IPS DF 19.7 (cell line): ENCODE data around the gene ARL16.
A peak's percentile ranks its signal among the peaks of the same experiment; 100 is the strongest.

Experiments
- DNase-seq: peaks from one replicate; pipeline ENCODE4 v3.0.0-alpha.2; 2013; ENCODE audit warnings: low read depth, low spot score

ARL16 gene, protein sequence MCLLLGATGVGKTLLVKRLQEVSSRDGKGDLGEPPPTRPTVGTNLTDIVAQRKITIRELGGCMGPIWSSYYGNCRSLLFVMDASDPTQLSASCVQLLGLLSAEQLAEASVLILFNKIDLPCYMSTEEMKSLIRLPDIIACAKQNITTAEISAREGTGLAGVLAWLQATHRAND

DNA sequence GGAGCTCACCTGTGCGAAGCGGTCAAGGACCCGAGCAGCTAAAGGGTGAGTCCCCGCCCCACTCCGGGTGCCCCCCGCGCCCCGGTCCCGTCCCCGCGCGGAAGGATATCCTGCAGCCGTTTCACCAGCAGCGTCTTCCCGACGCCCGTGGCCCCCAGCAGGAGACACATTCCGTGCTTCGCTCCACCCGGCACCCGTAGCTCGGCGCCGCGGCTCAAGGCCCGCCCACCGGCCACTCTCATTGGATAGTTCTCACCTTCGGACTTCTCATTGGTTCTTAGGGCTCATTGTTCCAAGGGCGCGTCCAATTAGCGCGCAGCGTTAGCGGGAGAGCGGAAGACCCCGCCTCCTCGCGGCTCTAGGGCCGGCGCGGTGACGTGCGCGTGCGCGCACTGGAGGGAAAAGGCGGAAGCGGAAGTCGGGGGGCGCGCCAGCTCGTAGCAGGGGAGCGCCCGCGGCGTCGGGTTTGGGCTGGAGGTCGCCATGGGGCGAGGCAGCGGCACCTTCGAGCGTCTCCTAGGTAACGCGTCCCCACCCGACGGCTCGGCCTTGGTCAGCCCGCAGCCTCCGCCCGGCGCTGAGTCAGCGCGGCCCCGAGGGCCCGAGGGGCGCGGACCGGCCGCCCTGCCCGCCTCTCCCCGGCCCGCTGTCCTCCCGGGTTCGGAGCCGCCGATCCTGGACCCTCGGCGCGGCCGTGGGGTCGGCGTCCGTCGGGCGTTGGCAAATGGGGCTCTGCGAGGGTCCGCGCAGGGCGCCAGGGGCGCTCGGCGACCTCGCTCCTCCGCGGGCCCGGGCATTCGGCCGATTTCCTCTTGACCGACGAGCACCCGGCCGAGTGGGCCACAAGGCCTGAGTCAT is at the start of gene ARL16, which contains the start of gene HGS:
Gene ARL16, minus strand, starts transcription at position 214 of the 858 bp plus-strand sequence. Its CDS starts 44 bp downstream, at position 170.
Gene HGS, plus strand, starts transcription at position 428 of the 858 bp plus-strand sequence. Its CDS starts 56 bp downstream, at position 484.
- DNase-seq: peak; percentile 85

DNA sequence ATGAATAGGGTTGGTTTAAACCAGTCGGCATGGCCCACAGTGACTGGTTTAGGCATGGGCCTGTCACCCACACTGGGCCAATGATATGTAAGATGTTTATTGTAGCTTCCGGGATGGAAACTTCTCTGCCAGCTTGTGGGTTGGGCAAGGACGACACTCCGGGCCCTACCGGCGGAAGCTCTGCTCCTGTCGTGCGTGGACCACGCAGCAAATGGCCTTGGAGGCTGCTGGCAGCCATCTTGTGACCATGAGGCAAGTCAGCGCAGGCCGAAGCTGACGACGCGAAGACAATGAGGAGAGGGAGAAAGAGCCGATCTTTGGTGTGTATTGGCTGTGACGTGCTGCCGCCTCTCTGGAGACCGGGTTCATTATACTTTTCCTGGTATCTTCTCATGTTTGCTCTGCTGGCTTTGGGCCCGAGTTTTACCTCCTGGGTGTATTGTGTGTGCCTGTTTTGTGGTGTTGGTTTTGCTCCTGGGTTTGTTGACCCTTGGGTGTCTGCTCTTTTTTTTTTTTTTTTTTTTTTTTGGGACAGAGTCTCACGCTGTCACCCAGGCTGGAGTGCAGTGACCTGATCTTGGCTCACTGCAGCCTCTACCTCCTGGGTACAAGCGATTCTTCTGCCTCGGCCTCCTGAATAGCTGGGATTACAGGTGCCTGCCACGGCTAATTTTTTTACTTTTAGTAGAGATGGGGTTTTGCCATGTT is 43.9 kb upstream of the ARL16 start:
- DNase-seq: no peak

DNA sequence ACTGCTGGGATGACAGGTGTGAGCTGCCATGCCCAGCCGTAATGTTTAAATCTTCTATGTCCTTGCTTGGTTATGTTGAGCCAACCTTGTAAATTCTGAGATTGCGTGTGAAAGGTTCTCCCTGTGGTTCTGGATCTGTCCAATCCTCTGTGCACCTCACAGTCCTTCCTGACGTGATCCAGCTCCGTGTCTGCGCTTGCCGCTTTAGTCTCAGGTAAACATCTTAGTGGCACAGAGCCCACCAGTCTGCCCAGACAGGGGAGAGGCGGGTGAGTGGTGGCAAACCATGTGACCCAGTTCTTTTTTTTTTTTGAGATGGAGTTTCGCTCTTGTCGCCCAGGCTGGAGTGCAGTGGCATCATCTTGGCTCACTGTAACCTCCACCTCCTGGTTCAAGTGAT is 42.4 kb upstream of the ARL16 start:
- no peak for DNase-seq

DNA sequence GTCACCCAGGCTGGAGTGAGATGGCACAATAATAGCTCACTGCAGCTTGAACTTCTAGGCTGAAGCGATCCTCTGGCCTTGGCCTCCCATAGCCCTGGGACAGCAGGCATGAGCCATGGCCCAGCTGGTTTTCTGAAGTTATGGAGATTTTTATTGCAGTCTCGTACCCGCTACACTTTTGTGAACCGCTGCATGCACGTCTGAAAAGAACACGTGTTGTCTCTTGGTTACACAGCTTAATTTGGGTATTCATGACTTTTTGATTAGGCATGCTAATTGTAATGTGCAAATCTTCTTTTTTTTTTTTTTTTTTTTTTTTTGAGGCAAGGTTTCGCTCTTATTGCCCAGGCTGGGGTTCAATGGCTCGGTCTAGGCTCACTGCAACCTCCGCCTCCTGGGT is 41.8 kb upstream of the ARL16 start:
- DNase-seq: no peak

DNA sequence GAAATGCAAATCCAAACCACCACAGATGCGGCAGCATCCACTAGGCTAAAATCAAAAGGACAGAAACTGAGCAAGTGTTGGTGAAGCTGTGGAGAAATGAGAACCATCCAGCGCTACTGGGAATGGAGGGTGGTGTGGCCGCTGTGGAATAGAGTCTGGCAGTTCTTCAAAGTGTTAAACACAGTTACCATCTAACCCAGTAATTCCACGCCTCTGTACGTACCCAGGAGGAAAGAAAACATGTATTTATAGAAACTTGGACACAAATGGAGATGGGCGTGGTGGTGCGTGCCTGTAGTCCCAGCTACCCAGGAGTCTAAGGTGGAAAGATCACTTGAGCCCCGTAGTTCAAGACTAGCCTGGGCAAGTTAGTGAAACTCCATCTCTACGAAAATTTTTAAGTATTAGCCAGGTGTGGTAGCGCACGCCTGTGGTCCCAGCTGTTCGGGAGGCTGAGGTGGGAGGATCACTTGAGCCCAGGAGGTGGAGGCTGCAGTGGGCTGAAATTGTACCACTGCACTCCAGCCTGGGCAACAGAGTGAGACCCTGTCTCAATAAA is 40.1 kb upstream of the ARL16 start:
- no peak for DNase-seq

DNA sequence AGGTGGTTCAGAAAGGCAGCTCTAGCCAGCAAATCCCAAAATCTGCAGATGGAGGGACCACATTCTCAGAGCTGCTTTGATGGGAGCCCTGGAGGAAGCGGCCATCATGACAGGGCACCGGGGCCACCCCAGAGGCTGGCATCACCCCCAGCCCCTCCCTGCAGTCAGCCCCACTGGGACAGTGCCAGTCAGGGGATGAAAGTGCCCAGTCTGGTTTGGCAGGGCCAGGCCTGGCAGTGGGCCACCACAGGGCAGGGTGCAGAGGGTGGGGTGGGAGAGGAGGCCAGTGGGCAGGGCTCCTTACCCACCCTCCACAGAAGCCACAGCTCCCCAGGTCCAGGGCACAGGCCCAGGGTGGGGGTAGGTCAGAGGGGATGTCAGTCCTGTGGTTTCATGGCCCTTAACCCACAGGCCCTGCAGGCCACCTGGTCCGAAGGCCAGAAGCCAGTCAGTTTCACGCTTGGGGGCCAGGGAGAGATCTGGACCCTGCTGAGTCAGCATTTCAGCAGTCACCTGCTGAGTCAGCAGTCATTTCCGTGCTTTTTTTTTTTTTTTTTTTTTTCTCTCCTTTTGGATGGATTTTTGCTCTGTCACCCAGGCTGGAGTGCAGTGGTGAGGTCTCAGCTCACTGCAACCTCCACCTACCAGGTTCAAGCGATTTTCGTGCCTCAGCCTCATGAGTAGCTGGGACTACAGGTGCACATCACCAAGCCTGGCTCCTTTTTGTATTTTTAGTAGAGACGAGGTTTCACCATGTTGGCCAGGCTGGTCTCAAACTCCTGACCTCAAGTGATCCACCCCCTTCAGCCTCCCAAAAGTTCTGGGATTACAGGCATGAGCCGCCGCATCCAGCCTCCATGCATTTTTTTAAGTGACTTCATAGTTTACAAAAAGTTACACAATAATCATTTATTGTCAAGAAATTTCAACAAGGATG is 38.9 kb upstream of the ARL16 start:
- DNase-seq: no peak

DNA sequence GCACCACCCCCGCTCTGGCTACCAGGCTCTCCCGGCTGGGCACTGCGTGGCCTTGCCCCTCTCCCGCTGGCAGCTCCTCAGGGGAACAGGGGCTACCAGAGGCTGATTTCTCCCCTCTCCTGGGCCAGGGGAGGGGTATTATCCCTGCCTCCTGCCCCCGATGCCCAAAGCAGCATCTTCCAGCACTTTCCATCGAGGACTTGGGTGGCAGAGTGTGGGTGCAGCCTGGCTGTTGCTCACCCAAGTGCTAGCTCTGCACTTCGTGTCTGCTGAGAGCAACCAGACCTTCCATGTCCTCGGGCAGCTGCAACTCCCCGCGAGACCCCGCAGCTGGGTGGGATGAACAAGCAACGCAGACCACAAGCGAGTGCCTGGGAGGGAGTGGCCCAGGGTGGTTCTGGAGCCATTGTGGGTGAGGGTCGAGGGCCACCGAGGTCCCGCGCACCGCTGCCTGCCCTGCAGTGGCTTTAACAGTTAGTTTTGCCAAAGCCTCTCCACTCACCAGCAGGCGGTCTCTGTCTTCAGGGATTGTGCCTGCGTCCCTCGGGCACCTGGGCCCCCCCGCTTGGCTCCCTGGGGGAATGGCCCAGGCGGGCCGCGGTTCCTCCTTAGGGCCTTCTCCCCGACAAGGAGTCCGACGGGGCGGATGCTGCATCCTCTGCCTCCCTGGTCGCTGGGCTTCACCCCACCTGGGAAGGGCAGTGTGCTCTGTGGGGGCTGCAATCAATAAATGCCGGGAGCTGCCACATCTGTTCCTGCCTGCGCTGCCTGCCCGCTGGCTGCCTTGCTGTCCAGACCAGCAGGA is 36.9 kb upstream of the ARL16 start:
- DNase-seq: no peak

DNA sequence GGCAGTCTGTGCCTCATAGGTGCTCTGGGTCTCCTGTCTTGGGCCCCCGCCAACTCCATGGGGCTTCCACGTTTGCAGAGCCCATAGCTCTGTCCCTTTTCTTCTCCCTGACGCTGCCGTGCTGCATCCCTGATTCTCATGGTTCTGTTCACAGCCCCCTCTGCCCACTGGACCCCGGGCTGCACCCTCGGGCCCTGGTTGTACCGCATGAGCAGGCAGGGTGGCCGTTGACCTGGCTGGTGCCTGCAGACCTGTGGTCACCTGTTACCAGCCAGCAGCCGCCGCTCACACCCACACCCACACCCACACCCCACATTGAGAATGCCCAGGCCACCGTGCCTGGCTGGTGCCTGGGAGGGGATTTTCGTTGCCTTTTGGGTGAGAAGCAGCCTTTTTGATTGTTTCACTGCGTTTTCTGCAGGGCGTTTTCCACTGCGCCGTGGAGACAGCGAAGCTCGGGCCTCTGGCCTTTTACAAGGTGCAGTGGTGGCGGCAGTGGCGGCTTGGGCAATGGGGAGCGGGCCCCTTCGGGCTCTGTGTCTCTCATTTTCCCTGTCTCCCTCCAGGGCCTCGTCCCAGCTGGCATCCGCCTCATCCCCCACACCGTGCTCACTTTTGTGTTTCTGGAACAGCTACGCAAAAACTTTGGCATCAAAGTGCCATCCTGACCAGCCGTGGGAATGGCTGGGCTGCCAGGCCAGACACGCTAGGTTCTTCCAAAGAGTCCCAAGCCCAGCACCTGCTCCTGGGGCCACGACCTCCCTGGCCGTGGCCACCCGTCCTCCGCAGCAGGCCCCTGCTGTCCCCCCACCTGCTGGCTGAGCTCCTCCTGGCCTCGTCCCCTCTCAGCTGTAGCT is 36.0 kb upstream of the ARL16 start:
- DNase-seq: no peak

DNA sequence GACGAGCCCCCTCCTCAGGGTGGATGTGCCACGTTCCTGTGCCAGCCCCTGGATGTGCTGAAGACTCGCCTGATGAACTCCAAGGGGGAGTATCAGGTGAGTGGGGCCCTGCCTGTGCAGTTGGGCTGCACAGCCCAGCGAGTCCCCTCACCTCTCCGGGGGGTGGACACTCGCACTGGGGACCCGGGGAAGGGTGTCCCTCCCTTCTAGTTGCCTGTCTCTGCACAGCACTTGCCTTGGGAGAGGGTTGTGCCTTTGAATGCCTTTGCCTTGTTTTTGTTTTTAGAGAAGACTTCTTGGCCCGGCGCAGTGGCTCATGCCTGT is 34.1 kb upstream of the ARL16 start:
- no peak for DNase-seq

DNA sequence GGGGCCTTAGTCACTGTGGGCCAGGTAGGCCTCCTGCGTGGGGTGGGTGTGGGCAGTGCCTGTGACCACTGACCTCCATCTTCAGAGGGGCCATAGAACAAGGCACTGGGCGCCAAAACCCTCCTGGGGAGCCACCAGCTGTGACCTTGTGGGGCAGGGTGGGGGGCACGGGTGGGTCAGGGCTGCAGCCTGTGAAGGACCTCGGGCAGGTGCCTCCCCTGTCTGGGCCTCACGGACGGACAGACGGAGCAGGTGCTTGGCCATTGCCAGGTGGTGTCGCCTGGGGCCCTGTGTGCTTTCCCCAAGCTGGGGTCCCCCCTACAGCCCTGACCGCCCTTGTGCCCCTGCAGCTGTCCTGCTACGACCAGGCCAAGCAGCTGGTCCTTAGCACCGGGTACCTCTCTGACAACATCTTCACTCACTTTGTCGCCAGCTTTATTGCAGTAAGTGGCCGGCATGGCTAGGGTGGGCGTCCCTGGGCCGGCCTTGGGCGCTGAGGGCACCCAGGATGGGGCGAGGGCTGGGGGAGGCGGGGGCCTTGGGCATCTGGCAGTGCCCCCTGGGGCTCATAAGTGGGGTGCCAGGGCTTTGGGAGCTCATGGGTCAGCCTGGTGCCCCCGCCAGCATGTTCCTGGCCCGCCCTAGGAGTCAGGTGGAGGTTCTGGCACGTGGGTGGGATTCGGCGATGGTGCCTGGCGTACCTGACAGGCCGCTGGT is 33.6 kb upstream of the ARL16 start:
- no peak for DNase-seq

DNA sequence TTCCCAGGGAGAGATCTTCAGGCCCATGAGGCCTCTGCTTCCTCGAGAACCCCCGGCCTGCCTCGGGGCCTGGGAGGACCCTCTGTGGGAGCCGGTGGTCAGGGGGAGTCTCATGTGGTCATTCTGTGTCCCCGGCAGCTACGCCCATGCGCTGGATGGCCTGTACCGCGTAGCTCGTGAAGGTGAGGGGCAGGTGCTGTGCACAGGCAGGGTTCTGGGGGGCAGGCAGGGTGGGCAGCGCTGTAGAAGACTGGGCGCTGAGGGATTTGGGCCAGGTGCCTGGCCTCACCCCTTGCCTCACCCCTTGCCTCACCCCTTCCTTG is 33.0 kb upstream of the ARL16 start:
- DNase-seq: no peak

DNA sequence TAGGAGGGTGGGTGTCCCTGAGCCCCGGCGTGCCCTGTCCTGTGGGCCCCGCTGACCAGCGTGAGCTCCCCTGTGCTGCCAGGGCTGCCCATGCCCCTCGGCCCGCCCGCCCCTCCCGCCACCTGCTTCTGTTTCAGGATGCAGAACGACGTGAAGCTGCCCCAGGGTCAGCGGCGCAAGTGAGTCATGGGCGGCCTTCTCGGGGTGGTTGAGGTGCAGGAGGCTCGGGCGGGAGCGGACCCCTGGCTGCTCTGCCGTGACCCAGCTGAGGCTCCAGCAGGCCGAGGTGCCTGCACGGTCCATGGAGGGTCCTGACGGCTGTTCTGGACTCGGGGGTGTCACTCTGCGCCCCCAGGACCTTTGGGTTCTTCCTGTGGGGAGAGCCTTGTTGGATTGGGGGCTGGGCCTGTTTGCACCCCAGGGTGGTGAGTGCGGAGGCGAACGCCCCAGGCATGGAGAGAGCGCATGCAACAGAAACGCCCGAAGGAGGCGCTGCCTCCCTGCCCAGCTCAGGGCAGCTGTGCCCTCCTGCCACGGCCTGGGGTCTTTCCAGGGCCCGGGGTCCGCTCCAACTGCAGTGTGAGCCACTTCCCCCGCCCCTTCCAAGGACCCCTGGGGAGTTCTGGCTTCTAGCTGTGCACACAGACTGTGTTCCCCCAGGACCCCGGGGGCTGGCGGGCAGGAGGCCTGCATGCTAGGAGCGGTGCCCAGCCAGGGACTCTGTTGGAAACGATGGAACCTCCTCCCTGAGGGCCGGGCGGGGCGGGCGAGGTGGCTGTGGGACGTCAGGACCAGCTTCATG is 32.5 kb upstream of the ARL16 start:
- DNase-seq: no peak

DNA sequence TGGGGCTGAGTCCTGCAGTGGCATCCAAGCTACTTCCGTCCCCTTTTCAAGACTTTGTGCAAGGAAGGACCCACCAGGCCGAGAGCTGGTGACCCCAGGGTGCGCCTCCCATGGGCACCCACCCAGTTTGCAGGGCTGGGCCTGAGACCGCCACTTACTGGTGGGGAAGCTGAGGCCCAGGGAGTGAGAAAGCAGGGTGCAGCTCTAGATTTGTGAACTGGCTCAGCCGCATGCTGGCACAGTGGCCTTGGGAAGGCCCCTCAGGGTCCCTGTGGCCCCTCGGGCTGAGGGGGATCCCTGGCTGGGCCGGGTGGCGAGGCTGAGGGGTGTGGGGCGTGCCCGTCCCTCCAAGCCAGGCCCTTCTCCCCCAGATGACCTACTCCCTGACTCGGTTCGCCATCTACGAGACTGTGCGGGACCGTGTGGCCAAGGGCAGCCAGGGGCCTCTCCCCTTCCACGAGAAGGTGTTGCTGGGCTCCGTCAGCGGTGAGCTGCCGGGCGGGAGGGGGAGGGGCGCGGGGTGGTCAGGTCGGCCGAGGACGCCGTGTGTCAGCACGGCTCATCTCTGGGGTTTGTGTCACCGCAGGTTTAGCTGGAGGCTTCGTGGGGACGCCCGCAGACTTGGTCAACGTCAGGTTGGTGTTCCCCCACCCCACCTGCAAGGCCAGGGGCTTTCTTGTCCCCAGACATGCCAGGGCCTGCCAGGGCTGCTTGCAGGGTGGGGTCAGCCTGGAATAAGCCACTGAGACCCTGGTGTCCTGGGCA is 31.7 kb upstream of the ARL16 start:
- no peak for DNase-seq

DNA sequence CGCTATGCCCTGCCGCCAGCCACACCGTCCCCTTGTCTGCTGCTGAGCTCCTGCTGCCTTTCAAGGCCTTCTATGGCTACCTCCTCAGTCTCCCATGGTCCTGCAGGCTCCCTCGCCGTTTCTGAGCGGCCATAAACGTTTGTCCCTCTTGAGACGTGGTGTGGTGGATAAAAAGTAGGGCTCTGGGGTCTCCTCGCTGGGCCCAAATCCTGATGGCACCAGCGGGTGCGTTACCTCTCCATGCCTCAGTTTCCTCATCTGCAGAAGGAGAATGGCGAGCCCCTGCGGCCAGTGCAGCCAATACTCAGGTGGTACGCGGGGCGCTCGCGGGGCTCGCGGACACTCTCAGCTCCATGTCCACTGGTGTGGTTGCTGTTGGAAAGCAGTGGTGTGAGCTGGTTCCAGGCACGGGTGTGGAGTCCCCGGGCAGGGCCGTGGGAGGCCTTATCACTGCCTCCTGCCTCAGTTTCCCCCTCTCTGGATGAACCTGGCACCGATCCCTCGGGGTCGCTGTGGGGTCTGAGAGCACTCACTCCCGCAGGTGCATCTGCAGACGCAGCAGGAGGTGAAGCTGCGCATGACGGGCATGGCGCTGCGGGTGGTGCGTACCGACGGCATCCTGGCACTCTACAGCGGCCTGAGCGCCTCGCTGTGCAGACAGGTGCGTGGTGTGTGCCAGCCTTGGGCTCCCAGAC is 31.0 kb upstream of the ARL16 start:
- no peak for DNase-seq

DNA sequence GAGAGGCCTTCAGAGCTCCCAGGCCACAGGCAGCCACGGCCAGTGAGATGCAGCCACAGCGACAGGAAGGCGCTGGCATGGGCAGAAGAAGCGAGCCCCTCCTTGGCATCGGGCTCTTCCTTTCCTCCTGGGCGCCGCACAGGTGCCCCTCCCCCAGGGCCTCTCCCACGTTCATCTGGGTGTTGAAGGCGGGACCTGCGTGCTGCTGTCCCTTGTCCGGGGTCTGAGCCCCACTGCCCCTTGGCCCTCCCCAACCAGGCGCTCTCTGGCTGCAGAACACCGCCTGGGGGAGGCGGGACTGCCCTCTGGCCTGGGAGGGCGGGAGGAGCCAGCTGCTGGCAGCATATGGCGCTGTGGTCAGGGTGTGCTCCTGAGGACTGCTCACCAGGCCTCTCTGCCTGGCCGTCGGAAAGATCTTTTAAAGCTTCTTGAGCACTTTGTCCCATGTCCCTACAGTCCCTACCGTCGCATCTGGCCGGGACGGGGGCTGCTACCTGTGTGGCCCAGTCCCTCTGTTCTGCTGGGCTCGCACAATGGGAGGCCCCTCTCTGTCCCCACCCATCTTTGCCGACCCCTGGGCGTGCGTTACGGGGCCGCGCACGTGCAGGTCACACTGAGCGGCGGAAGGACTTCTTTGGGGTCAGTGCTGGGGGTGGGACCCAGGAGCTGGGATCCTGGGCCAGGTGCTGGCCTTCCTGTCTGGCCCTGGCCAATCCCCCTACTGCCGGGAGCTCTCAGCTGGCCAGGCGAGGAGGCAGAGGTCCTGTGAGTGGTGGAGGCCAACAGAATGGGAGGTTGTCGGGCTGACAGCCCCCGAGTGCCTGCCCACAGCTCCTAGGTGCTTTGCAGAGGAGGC is 30.2 kb upstream of the ARL16 start:
- no peak for DNase-seq
